ENCODE measurements around the gene COMMD10. TPM values are rescaled to one million over a fixed set of nuclear protein-coding genes. Genes with fewer than 3 reads are reported as not detected.

COMMD10 gene
- total and polyA plus RNA-seq, 2 of the 4 experiments (the other 2 are of a cell fraction), result 12.8 to 20.4 TPM

- Histone ChIP-seq H3K9me1 (ENCODE audit: insufficient read depth, low read length) (no peaks in the 10 kb centered on the region; the same call in 1 of the 2 replicates), H3K4me3 (ENCODE audit: insufficient read depth, low read depth, low read length) (no peak overlapping the region), H3K56ac (ENCODE audit: extremely low read depth, insufficient read depth, low read length) (no peak overlapping the region), H2AK5ac (ENCODE audit: low read depth, low read length) (no peak overlapping the region), H3K4ac (ENCODE audit: low read depth, low read length) (no peak overlapping the region), H3K4me2 (ENCODE audit: low read depth, low read length) (no peak overlapping the region), H2BK5ac (ENCODE audit: low read depth, low read length, poor library complexity, severe bottlenecking) (no peak overlapping the region), H4K20me1 (ENCODE audit: insufficient read depth, low read length) (no peaks in the 10 kb centered on the region), H4K91ac (ENCODE audit: insufficient read depth, low read depth, low read length) (no peak overlapping the region), H4K8ac (ENCODE audit: low read depth in 2 of 2, low read length in 2 of 2) (no peak overlapping the region), H3K14ac (replicated peaks; ENCODE audit: low read depth, low read length) (no peak overlapping the region), H3K23ac (ENCODE audit: low read depth, low read length) (no peak overlapping the region), H2BK20ac (ENCODE audit: low read depth, low read length) (no peak overlapping the region), H3K18ac (ENCODE audit: low read depth, low read length) (no peak overlapping the region), H3K4me1 (ENCODE audit: control insufficient read depth, insufficient read depth, low read length) (no peaks in the 10 kb centered on the region), H3K9me3 (ENCODE audit: control insufficient read depth, insufficient read depth, low read length) (no peaks in the 10 kb centered on the region), H2BK120ac (ENCODE audit: low read depth, low read length) (no peak overlapping the region), H2AFZ (replicated peaks; ENCODE audit: low read length, poor library complexity) (no peak overlapping the region), H3K36me3 (ENCODE audit: control insufficient read depth, insufficient read depth, low read length) (no peaks in the 10 kb centered on the region), H3K79me1 (ENCODE audit: low read depth in 1 of 2, low read length in 2 of 2) (no peaks in the 10 kb centered on the region), H3K9ac (ENCODE audit: low read depth, low read length) (no peak overlapping the region), H3K27ac (ENCODE audit: insufficient read depth, low read length) (no peak overlapping the region), H4K5ac (ENCODE audit: low read depth, low read length) (no peak overlapping the region), H2BK15ac (ENCODE audit: low read depth, low read length) (no peak overlapping the region), H3K27me3 (ENCODE audit: control insufficient read depth, insufficient read depth, low read length) (peaks cover 14% of the 10 kb centered on the region), H2AK9ac (replicated peaks; ENCODE audit: low read depth, low read length, poor library complexity) (no peak overlapping the region)
- ChIA-PET POLR2A (ENCODE audit: unreplicated experiment) (no interaction called here), CTCF (no interaction called here)
- no TSS peak for BruUV-seq (replicated peaks)
- DNase-seq (no peak), ATAC-seq (ENCODE audit: low read depth) (no peak)
- WGBS, 2 experiments (ENCODE audit: extremely low coverage in 2 of 2, insufficient read length in 1 of 2), result no CpG with 5 or more reads among the region's 2 CpGs
- TF ChIP-seq POLR2A (IDR thresholded peaks at IDR 0.05; ENCODE audit: low read depth, low read length) (no peak), RAD21 (IDR thresholded peaks at IDR 0.05; ENCODE audit: low read length) (no peak), NFE2L2 (IDR thresholded peaks at IDR 0.05; ENCODE audit: low read depth, low read length) (no peak), SMC3 (IDR thresholded peaks at IDR 0.05; ENCODE audit: low read depth, low read length) (no peak), MXI1 (IDR thresholded peaks at IDR 0.05; ENCODE audit: borderline replicate concordance, low read depth, low read length) (no peak), CEBPB (IDR thresholded peaks at IDR 0.05; ENCODE audit: low read depth, low read length) (no peak), FOS (IDR thresholded peaks at IDR 0.05; ENCODE audit: low read depth, low read length) (no peak), MAFK (IDR thresholded peaks at IDR 0.05; ENCODE audit: low read depth, low read length) (no peak), USF2 (IDR thresholded peaks at IDR 0.05; ENCODE audit: low read depth, low read length) (no peak), RCOR1 (IDR thresholded peaks at IDR 0.05; ENCODE audit: insufficient replicate concordance, low read length) (no peak), MAZ (IDR thresholded peaks at IDR 0.05; ENCODE audit: borderline replicate concordance, low read depth, low read length) (no peak), RFX5 (IDR thresholded peaks at IDR 0.05; ENCODE audit: low read depth, low read length) (no peak), BHLHE40 (IDR thresholded peaks at IDR 0.05; ENCODE audit: low read depth, low read length) (no peak)
- TF ChIP-seq, protein P1, sequence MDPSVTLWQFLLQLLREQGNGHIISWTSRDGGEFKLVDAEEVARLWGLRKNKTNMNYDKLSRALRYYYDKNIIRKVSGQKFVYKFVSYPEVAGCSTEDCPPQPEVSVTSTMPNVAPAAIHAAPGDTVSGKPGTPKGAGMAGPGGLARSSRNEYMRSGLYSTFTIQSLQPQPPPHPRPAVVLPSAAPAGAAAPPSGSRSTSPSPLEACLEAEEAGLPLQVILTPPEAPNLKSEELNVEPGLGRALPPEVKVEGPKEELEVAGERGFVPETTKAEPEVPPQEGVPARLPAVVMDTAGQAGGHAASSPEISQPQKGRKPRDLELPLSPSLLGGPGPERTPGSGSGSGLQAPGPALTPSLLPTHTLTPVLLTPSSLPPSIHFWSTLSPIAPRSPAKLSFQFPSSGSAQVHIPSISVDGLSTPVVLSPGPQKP (IDR thresholded peaks at IDR 0.05; ENCODE audit: borderline replicate concordance, low read depth, low read length), result no peak
- TF ChIP-seq, protein P2, sequence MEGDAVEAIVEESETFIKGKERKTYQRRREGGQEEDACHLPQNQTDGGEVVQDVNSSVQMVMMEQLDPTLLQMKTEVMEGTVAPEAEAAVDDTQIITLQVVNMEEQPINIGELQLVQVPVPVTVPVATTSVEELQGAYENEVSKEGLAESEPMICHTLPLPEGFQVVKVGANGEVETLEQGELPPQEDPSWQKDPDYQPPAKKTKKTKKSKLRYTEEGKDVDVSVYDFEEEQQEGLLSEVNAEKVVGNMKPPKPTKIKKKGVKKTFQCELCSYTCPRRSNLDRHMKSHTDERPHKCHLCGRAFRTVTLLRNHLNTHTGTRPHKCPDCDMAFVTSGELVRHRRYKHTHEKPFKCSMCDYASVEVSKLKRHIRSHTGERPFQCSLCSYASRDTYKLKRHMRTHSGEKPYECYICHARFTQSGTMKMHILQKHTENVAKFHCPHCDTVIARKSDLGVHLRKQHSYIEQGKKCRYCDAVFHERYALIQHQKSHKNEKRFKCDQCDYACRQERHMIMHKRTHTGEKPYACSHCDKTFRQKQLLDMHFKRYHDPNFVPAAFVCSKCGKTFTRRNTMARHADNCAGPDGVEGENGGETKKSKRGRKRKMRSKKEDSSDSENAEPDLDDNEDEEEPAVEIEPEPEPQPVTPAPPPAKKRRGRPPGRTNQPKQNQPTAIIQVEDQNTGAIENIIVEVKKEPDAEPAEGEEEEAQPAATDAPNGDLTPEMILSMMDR (conservative IDR thresholded peaks at IDR 0.05; ENCODE audit: low read depth, low read length), result no peak
- intact Hi-C loops (cut with micrococcal nuclease) (no loop called here), in situ Hi-C loops (cut with MboI; ENCODE audit: low sequenced_read_pairs) (no loop called here), dilution Hi-C loops (cut with HindIII; ENCODE audit: low sequenced_read_pairs, unreplicated experiment) (no loop called here)
Measured at GRCh38 chr5:116045821-116046220, 39.0 kb upstream of the COMMD10 start.

Data from IMR-90 (cell line).